AG08396 (cell line): ENCODE results near the gene GALNT13.

Experiments
- DNase-seq: peaks from one replicate; pipeline ENCODE4 v3.0.0; 2012; ENCODE audit warnings: low spot score, mixed read lengths

The GALNT13 gene

GRCh38 chr2:154226931-154227330 is 355.2 kb downstream of the GALNT13 start:
- no peak for DNase-seq

- DNase-seq: no peak
Observed at GRCh38 chr2:154228566-154229280, 357.0 kb downstream of the GALNT13 start.

GRCh38 chr2:154229966-154230365 is 358.2 kb downstream of the GALNT13 start:
- no peak for DNase-seq

GRCh38 chr2:154231021-154231420 is 359.3 kb downstream of the GALNT13 start:
- no peak for DNase-seq

- DNase-seq: no peak
Observed at GRCh38 chr2:154233231-154233630, 361.5 kb downstream of the GALNT13 start.

GRCh38 chr2:154238252-154238651 is 366.5 kb downstream of the GALNT13 start:
- DNase-seq: no peak

- DNase-seq: no peak
Observed at GRCh38 chr2:154240316-154240715, 368.6 kb downstream of the GALNT13 start.

GRCh38 chr2:154240921-154241379 is 369.2 kb downstream of the GALNT13 start:
- no peak for DNase-seq

- no peak for DNase-seq
Observed at GRCh38 chr2:154242687-154243086, 371.0 kb downstream of the GALNT13 start.

GRCh38 chr2:154243685-154244084 is 372.0 kb downstream of the GALNT13 start:
- no peak for DNase-seq

- no peak for DNase-seq
Observed at GRCh38 chr2:154244932-154245331, 373.2 kb downstream of the GALNT13 start.

- no peak for DNase-seq
Observed at GRCh38 chr2:154247503-154247902, 375.8 kb downstream of the GALNT13 start.

GRCh38 chr2:154256136-154256535 is 384.4 kb downstream of the GALNT13 start:
- no peak for DNase-seq

GRCh38 chr2:154259030-154259429 is 387.3 kb downstream of the GALNT13 start:
- DNase-seq: no peak

- DNase-seq: no peak
Observed at GRCh38 chr2:154261473-154262027, 389.8 kb downstream of the GALNT13 start.

GRCh38 chr2:154263206-154263605 is 391.5 kb downstream of the GALNT13 start:
- no peak for DNase-seq

- no peak for DNase-seq
Observed at GRCh38 chr2:154264024-154264423, 392.3 kb downstream of the GALNT13 start.

- DNase-seq: no peak
Observed at GRCh38 chr2:154267983-154268382, 396.3 kb downstream of the GALNT13 start.

- no peak for DNase-seq
Observed at GRCh38 chr2:154280543-154280942, 408.8 kb downstream of the GALNT13 start.

GRCh38 chr2:154289870-154290269 is 418.1 kb downstream of the GALNT13 start:
- no peak for DNase-seq

- DNase-seq: no peak
Observed at GRCh38 chr2:154291511-154291910, 419.8 kb downstream of the GALNT13 start.

GRCh38 chr2:154291927-154292326 is 420.2 kb downstream of the GALNT13 start:
- DNase-seq: no peak

GRCh38 chr2:154293864-154294263 is 422.1 kb downstream of the GALNT13 start:
- no peak for DNase-seq
